Measurements from ENCODE around the gene RPAIN. TPM values are rescaled to one million over a fixed set of nuclear protein-coding genes. Genes with fewer than 3 reads are reported as not detected.
A peak's percentile ranks its signal among the peaks of the same experiment; 100 is the strongest.

Gene RPAIN
- total and polyA plus RNA-seq, 2 of the 13 experiments (the other 11 are each of a cell fraction or from before 2014, with no cell fraction given) = 42.1 to 58.5 TPM

DNA sequence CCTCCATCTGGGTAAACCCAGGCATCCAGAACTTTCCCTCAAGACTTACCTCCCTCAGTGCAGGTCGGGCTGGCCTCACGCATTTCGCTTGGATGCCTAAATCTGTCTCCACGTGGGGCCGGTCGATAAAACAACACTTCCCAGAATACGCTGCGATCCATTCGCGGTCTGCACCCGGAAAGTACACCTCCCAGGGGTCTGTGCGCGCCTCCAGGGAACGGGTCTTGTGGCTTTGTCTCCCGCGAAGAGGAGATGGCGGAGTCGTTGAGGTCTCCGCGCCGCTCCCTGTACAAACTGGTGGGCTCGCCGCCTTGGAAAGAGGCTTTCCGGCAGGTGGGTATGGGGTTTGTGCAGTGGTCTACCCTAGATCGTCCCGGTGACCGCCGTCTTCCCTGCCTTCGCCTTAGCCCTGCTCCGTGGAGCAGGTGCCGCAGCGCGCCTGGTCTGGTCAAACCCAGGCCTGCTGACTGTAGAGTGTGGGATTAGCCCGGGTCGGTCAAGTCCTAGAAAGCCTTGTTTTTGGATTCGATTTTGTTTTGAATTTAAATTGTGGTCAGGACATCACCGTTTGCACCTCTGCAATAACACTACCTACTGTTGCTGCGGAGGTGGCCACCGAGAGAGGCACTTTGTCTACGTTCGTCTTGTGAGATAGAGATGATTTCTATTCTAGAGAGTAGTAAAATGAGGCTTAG is at the start of gene RPAIN (continued):
- TF ChIP-seq GTF3A (CRISPR knock-in tag; conservative IDR thresholded peaks at IDR 0.05) = no peak
- TF ChIP-seq SETDB1 (CRISPR knock-in tag; IDR thresholded peaks at IDR 0.05; ENCODE audit: borderline replicate concordance) = no peak
- TF ChIP-seq GATAD2A (CRISPR knock-in tag; IDR thresholded peaks at IDR 0.05) = peak; percentile 42; the same call in 1 of the 2 replicates
- TF ChIP-seq MBD4 (IDR thresholded peaks at IDR 0.05; ENCODE audit: borderline replicate concordance, low read length) = no peak
- TF ChIP-seq ZNF547 (CRISPR knock-in tag; IDR thresholded peaks at IDR 0.05) = peak; percentile 21; the same call in 1 of the 2 replicates
- TF ChIP-seq MTF2 (CRISPR knock-in tag; IDR thresholded peaks at IDR 0.05; ENCODE audit: borderline replicate concordance) = no peak
- TF ChIP-seq, protein P1, sequence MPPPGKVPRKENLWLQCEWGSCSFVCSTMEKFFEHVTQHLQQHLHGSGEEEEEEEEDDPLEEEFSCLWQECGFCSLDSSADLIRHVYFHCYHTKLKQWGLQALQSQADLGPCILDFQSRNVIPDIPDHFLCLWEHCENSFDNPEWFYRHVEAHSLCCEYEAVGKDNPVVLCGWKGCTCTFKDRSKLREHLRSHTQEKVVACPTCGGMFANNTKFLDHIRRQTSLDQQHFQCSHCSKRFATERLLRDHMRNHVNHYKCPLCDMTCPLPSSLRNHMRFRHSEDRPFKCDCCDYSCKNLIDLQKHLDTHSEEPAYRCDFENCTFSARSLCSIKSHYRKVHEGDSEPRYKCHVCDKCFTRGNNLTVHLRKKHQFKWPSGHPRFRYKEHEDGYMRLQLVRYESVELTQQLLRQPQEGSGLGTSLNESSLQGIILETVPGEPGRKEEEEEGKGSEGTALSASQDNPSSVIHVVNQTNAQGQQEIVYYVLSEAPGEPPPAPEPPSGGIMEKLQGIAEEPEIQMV (CRISPR knock-in tag; IDR thresholded peaks at IDR 0.05; ENCODE audit: low read depth) = peak; percentile 22; the same call in 1 of the 2 replicates
- TF ChIP-seq NR2C2 (CRISPR knock-in tag; IDR thresholded peaks at IDR 0.05; ENCODE audit: borderline replicate concordance) = peak; percentile 82
- peak; percentile 64 for TF ChIP-seq ZMYM4 (CRISPR knock-in tag; IDR thresholded peaks at IDR 0.05)
- no peak for TF ChIP-seq ZSCAN25 (CRISPR knock-in tag; IDR thresholded peaks at IDR 0.05)
- no peak for TF ChIP-seq ZNF567 (CRISPR knock-in tag; IDR thresholded peaks at IDR 0.05; ENCODE audit: borderline replicate concordance)
- no peak for TF ChIP-seq ARID2 (CRISPR knock-in tag; IDR thresholded peaks at IDR 0.05; ENCODE audit: borderline replicate concordance)
- TF ChIP-seq HOXA5 (CRISPR knock-in tag; IDR thresholded peaks at IDR 0.05) = no peak
- no peak for TF ChIP-seq ZNF460 (CRISPR knock-in tag; IDR thresholded peaks at IDR 0.05; ENCODE audit: borderline replicate concordance)
- TF ChIP-seq, protein P2, sequence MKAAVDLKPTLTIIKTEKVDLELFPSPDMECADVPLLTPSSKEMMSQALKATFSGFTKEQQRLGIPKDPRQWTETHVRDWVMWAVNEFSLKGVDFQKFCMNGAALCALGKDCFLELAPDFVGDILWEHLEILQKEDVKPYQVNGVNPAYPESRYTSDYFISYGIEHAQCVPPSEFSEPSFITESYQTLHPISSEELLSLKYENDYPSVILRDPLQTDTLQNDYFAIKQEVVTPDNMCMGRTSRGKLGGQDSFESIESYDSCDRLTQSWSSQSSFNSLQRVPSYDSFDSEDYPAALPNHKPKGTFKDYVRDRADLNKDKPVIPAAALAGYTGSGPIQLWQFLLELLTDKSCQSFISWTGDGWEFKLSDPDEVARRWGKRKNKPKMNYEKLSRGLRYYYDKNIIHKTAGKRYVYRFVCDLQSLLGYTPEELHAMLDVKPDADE (CRISPR knock-in tag; IDR thresholded peaks at IDR 0.05) = no peak
- TF ChIP-seq, protein P3, sequence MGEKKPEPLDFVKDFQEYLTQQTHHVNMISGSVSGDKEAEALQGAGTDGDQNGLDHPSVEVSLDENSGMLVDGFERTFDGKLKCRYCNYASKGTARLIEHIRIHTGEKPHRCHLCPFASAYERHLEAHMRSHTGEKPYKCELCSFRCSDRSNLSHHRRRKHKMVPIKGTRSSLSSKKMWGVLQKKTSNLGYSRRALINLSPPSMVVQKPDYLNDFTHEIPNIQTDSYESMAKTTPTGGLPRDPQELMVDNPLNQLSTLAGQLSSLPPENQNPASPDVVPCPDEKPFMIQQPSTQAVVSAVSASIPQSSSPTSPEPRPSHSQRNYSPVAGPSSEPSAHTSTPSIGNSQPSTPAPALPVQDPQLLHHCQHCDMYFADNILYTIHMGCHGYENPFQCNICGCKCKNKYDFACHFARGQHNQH (CRISPR knock-in tag; IDR thresholded peaks at IDR 0.05) = 0 out of 2 replicates have a peak, but pooled peaks have one; percentile 12
- no peak for TF ChIP-seq RFX1 (IDR thresholded peaks at IDR 0.05)
- TF ChIP-seq TGIF2 (CRISPR knock-in tag; IDR thresholded peaks at IDR 0.05) = peak; percentile 56; the same call in 1 of the 2 replicates
- TF ChIP-seq SOX6 (IDR thresholded peaks at IDR 0.05) = no peak
- TF ChIP-seq SOX6 (CRISPR knock-in tag; IDR thresholded peaks at IDR 0.05) = peak; percentile 61; the same call in 1 of the 2 replicates
- TF ChIP-seq ZMYM3 (CRISPR knock-in tag; IDR thresholded peaks at IDR 0.05) = no peak
- peak; percentile 77 for TF ChIP-seq ZNF607 (CRISPR knock-in tag; IDR thresholded peaks at IDR 0.05; ENCODE audit: borderline replicate concordance)
- TF ChIP-seq NFYC (CRISPR knock-in tag; IDR thresholded peaks at IDR 0.05) = no peak; the same call in 1 of the 2 replicates
- TF ChIP-seq, protein P4, sequence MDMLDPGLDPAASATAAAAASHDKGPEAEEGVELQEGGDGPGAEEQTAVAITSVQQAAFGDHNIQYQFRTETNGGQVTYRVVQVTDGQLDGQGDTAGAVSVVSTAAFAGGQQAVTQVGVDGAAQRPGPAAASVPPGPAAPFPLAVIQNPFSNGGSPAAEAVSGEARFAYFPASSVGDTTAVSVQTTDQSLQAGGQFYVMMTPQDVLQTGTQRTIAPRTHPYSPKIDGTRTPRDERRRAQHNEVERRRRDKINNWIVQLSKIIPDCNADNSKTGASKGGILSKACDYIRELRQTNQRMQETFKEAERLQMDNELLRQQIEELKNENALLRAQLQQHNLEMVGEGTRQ (IDR thresholded peaks at IDR 0.05; ENCODE audit: low read depth, low read length) = no peak
- TF ChIP-seq, protein P4 (CRISPR knock-in tag; IDR thresholded peaks at IDR 0.05; ENCODE audit: borderline replicate concordance) = peak; percentile 12; the same call in 1 of the 2 replicates
